HG02610 (cell line): ENCODE results near the gene PRR7.
A peak's percentile ranks its signal among the peaks of the same experiment; 100 is the strongest.

Experiments used
- ATAC-seq: cut with Tn5 transposase; IDR thresholded peaks from one replicate; pipeline ENCODE4 v1.9.1; 2021; ENCODE audit warnings: mild to moderate bottlenecking, moderate library complexity; ENCODE audit not compliant: unreplicated experiment

Gene PRR7

GRCh38 chr5:177496070-177496726, 49.6 kb downstream of the PRR7 start:
- ATAC-seq: no peak

GRCh38 chr5:177496727-177497291, 50.2 kb downstream of the PRR7 start:
- no peak for ATAC-seq

GRCh38 chr5:177497292-177498012, 50.8 kb downstream of the PRR7 start, which contains the start of gene PDLIM7:
Gene PDLIM7 (minus strand): TSS chr5:177497604. CDS start chr5:177496512, 1,092 bp downstream.
- ATAC-seq: peak; percentile 74

GRCh38 chr5:177498013-177498787, 51.6 kb downstream of the PRR7 start:
- ATAC-seq: no peak

GRCh38 chr5:177499842-177500241, 53.2 kb downstream of the PRR7 start:
- ATAC-seq: no peak

- ATAC-seq: no peak
Measured at GRCh38 chr5:177500685-177501522, 54.3 kb downstream of the PRR7 start.

GRCh38 chr5:177501874-177502678, 55.5 kb downstream of the PRR7 start:
- ATAC-seq: no peak

GRCh38 chr5:177502886-177503285, 56.3 kb downstream of the PRR7 start:
- no peak for ATAC-seq

GRCh38 chr5:177503351-177504085, 56.9 kb downstream of the PRR7 start:
- ATAC-seq: no peak

- ATAC-seq: no peak
Measured at GRCh38 chr5:177504086-177505056, 57.8 kb downstream of the PRR7 start.

GRCh38 chr5:177505075-177505474, 58.5 kb downstream of the PRR7 start:
- no peak for ATAC-seq
